Suppressor macrophage (primary cell): ENCODE results near the gene HCFC1.

Experiments
- DNase-seq, 4 experiments: peaks; one replicate each; pipeline ENCODE4 v3.0.0-alpha.2; 2020 to 2022

Gene HCFC1

DNA sequence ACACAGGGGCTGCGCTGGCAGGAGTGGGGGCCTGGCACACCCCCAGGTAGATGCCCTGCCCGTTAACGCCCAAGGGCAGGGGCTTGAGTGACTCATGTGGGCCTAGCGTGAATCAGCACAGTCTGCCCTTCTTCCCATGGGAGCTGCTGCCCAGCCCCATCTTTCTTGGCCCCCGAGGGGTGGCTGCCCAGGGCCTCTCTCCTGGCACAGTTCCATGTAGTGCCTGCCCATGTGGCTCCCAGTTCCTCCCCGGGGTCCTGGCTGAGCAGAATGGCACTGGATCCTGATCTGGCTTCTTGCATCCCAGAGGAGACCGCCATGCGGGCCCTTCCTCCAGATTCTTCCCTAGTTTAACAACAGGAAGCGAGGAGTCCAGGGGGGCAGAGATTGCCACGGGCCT, 69.2 kb downstream of the HCFC1 start:
- peak in 1 of 4 experiments; percentile 25 for DNase-seq

DNA sequence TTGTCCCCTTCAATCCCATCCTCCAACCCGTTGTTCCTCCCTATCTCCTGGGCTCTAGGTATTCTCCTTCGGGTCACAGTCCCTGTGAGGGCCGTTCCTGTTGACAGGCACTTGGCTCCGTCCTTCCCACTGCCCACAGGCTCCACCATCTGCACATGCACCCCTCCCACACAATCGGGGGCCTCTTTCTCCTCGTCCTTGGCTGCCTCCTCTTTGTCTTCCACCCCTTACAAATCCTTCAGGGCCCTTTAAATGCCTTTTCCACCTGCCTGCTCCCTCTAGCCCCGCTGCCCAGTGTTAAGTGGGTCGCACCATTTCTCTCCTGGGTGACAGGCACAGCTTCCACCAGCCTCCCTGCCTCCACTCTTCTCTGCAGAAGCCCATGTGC, 69.9 kb downstream of the HCFC1 start:
- DNase-seq: peak in 2 of 4 experiments; percentile 14 to 40

DNA sequence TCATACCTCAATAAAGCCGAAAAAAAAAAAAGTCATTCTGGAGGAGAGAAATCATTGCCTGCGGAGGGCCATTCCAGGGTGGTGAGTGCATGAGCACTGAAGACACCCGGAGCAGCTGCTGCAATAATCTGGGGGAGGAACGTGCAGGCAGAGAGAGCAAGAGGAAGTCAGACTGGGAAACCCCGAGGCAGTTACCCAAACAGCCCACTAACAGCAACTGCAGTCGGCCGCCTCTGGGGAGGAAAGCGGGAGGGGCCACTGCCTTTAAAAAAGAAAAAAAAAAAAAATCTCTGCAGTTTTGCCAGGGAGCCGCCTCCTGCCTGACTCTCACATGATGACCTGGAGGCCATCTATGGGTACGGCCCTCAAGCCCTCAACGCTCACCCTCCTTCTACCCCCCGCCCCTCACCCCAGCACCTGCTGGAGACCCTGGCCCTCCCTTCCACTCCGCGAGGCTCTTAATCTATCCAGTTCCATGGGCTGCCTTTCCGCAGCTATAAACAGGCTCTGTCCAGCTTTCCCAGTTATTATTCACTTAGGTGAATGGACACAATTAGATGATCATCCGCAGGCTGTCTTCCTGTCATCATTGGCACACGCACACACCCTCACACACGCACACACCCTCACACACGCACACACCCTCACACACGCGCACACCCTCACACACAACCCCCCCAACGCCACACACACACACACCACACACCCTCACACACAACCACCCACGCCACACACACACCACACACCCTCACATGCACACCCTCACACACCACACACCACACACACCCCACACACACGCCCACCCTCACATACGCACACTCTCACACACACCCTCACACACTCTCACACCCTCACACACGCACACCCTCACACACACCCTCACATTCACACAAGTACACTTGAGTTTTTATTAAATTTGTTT, 70.5 kb downstream of the HCFC1 start:
- DNase-seq: peak; percentile 88 to 92 (median 91)

DNA sequence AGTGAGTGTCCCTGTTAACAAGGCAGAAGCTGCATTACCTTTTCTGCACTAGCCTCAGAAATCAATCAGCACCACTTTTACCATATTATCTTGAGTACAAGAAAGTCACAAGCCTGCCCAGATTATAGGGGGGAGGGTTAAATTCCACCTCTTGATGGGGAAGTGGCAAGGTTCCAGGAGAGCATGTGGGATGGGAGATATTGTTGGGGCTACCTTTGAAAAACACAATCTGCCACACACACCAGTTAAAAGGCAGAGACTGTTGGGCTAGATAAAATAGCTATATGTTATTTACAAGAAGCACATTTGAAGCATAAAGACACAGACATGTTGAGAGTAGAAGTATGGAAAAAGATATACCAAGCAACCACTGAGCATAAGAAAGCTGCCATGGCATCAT, 73.7 kb downstream of the HCFC1 start:
- DNase-seq: no peak
